HG03558 (cell line): ENCODE data around the gene CAPSL.
"Not testable (repeated sequence)": the region's sequence is repeated elsewhere in the genome, so short reads cannot be mapped to it uniquely, and the experiment has no call there.

Experiments used
- ATAC-seq: cut with Tn5 transposase; IDR thresholded peaks from one replicate; pipeline ENCODE4 v1.9.1; 2021; ENCODE audit warnings: moderate number of reproducible peaks; ENCODE audit not compliant: unreplicated experiment; ENCODE audit errors: extremely low read depth

Gene CAPSL

GRCh38 chr5:35879096-35879495, 59.3 kb downstream of the CAPSL start:
- ATAC-seq = no peak

- ATAC-seq = no peak
Observed at GRCh38 chr5:35878079-35878478, 60.3 kb downstream of the CAPSL start.

- ATAC-seq = no peak
Observed at GRCh38 chr5:35877655-35878054, 60.8 kb downstream of the CAPSL start.

- ATAC-seq = no peak
Observed at GRCh38 chr5:35876922-35877321, 61.5 kb downstream of the CAPSL start.

GRCh38 chr5:35876454-35876853, 62.0 kb downstream of the CAPSL start:
- ATAC-seq = no peak

- no peak for ATAC-seq
Observed at GRCh38 chr5:35870605-35871004, 67.8 kb downstream of the CAPSL start.

- no peak for ATAC-seq
Observed at GRCh38 chr5:35869685-35870277, 68.6 kb downstream of the CAPSL start.

GRCh38 chr5:35867998-35868397, 70.4 kb downstream of the CAPSL start:
- no peak for ATAC-seq

GRCh38 chr5:35863159-35863558, 75.3 kb downstream of the CAPSL start:
- ATAC-seq = no peak

- no peak for ATAC-seq
Observed at GRCh38 chr5:35862126-35862525, 76.3 kb downstream of the CAPSL start.

GRCh38 chr5:35861718-35862117, 76.7 kb downstream of the CAPSL start:
- ATAC-seq = no peak

GRCh38 chr5:35860686-35861085, 77.7 kb downstream of the CAPSL start:
- ATAC-seq = no peak

GRCh38 chr5:35859101-35859661, 79.2 kb downstream of the CAPSL start:
- no peak for ATAC-seq

- ATAC-seq = no peak
Observed at GRCh38 chr5:35857606-35858205, 80.7 kb downstream of the CAPSL start.

- ATAC-seq = no peak
Observed at GRCh38 chr5:35856765-35857351, 81.6 kb downstream of the CAPSL start, which contains the start of gene IL7R. Gene IL7R (plus strand): TSS chr5:35856891. CDS start chr5:35856978, 87 bp downstream.

GRCh38 chr5:35856186-35856764, 82.1 kb downstream of the CAPSL start:
- not testable (repeated sequence) for ATAC-seq

- no peak for ATAC-seq
Observed at GRCh38 chr5:35855187-35855586, 83.2 kb downstream of the CAPSL start.
